Transverse colon (tissue), 4 donors: Measurements from ENCODE around the gene LPCAT2. TPM values are rescaled to one million over a fixed set of nuclear protein-coding genes. Genes with fewer than 3 reads are reported as not detected.

Experiments used
- DNase-seq: peaks from one replicate; pipeline ENCODE4 v3.0.0-alpha.2; 2019
- H3K27ac ChIP-seq, 4 donors: fragments of 200-600 bp; sonication (generic); 2 replicates each; pipeline ENCODE4 v1.5.1; 2016 to 2018; ENCODE audit warnings: inconsistent platforms in 4 of 4
- H3K27me3 ChIP-seq: fragments of 200-600 bp; sonication (generic); 2 replicates; pipeline ENCODE4 v1.5.1; 2017; ENCODE audit warnings: inconsistent platforms
- H3K36me3 ChIP-seq, 4 donors: fragments of 200-600 bp; sonication (generic); 2 replicates each; pipeline ENCODE4 v1.5.1; 2017 to 2019; ENCODE audit warnings: inconsistent platforms in 4 of 4
- H3K4me1 ChIP-seq, 4 donors: fragments of 200-600 bp; sonication (generic); 2 replicates each; pipeline ENCODE4 v1.5.1; 2017 to 2020; ENCODE audit warnings: inconsistent platforms in 4 of 4
- H3K4me3 ChIP-seq, 4 donors: fragments of 200-600 bp; sonication (generic); 1 replicate in 1 of 4; 2 replicates in 3 of 4; pipeline versions ENCODE4 v1.5.1 to v1.6.1; 2017 to 2019; ENCODE audit warnings: inconsistent platforms in 4 of 4
- H3K9me3 ChIP-seq, 2 donors: fragments of 200-600 bp; sonication (generic); 2 replicates each; pipeline ENCODE4 v1.5.1; 2017 to 2019; ENCODE audit warnings: inconsistent platforms in 2 of 2
- CTCF ChIP-seq, 5 experiments: fragments of 200-600 bp in 3 of 5; fragments of 450-650 bp in 2 of 5; sonication (generic) in 3 of 5; IDR thresholded peaks; 1 replicate in 2 of 5; 2 replicates in 3 of 5; pipeline ENCODE4 v1.5.1; 2016 to 2017; ENCODE audit warnings: antibody characterized with exemption in 5 of 5, inconsistent platforms in 3 of 5, mild to moderate bottlenecking in 2 of 5, moderate library complexity in 1 of 5
- EP300 ChIP-seq: sonication (generic); formaldehyde crosslinking; IDR thresholded peaks from one replicate; pipeline ENCODE4 v1.6.1; 2017; ENCODE audit warnings: antibody characterized with exemption, low read depth
- POLR2A ChIP-seq: fragments of 450-650 bp; IDR thresholded peaks from one replicate; pipeline ENCODE4 v1.6.1; 2016; ENCODE audit warnings: antibody characterized with exemption, mild to moderate bottlenecking, moderate library complexity
- POLR2AphosphoS5 ChIP-seq, 3 donors: sonication (generic); formaldehyde crosslinking; IDR thresholded peaks; one replicate each; pipeline ENCODE4 v1.6.1; 2016; ENCODE audit warnings: antibody characterized with exemption in 3 of 3
- WGBS, 2 donors: methylation state at CpG; one replicate each; pipeline ENCODE4 v1.1.5; 2018; ENCODE audit warnings: low coverage in 1 of 2; 5-methylcytosine and 5-hydroxymethylcytosine counted together
- in situ Hi-C, 4 donors: fragments of 200-750 bp; cut with MboI; loops; one replicate each; pipeline versions ENCODE4 v1.15.0 to v1.15.1; 2017; ENCODE audit warnings: low sequenced_read_pairs in 3 of 4, low pct_ligation_motif_present in 1 of 4, low pct_unique_long_range_greater_than_20kb in 1 of 4
- intact Hi-C: fragments of 100-400 bp; cut with DNase I; formaldehyde crosslinking; loops from one replicate; pipeline ENCODE4 v1.15.1; 2023; ENCODE audit warnings: low total_unique reads
- total RNA-seq, 4 donors: library from RNA; depleted of rRNA; stranded (reverse); fragments of >200 nt; gene quantifications; one replicate each; pipeline ENCODE4 v1.1.0, GENCODE V29; 2016

LPCAT2 gene
- total RNA-seq, 4 donors from 2014 or later: 1.6 to 11.6 (median 6.2) TPM

GRCh38 chr16:55495616-55496289, 13.1 kb upstream of the LPCAT2 start:
- 50 to 52% methylated on average over 5 to 7 of the region's 7 CpGs for WGBS, 2 donors
- no peak overlapping the region for H3K4me3 ChIP-seq
- in situ Hi-C loops (no loop called here), intact Hi-C loops (no loop called here)
- TF ChIP-seq POLR2AphosphoS5 (IDR thresholded peaks at IDR 0.05) (no peak), EP300 (no peak), POLR2A (no peak), CTCF (IDR thresholded peaks at IDR 0.05) (no peak)
- no peaks in the 10 kb centered on the region for H3K9me3 ChIP-seq
- no peak for DNase-seq
- H3K27ac ChIP-seq: no peak overlapping the region
- H3K27me3 ChIP-seq: no peaks in the 10 kb centered on the region
- no peaks in the 10 kb centered on the region for H3K36me3 ChIP-seq
- peaks cover 10 to 23% (median 14%) of the 10 kb centered on the region in 4 donors for H3K4me1 ChIP-seq

- no peaks in the 10 kb centered on the region for H3K27me3 ChIP-seq
- DNase-seq: no peak
- H3K27ac ChIP-seq: no peak overlapping the region
- no peak overlapping the region for H3K4me3 ChIP-seq
- TF ChIP-seq EP300: no peak
- no peak for TF ChIP-seq CTCF (IDR thresholded peaks at IDR 0.05)
- no peak for TF ChIP-seq POLR2A
- no peak for TF ChIP-seq POLR2AphosphoS5 (IDR thresholded peaks at IDR 0.05)
- intact Hi-C loops: no loop called here
- in situ Hi-C loops: no loop called here
- H3K4me1 ChIP-seq: peaks cover 16 to 32% (median 20%) of the 10 kb centered on the region in 4 donors
- no peaks in the 10 kb centered on the region for H3K9me3 ChIP-seq
- no peaks in the 10 kb centered on the region for H3K36me3 ChIP-seq
- WGBS, 2 donors: 61% methylated on average over 8 of the region's 8 CpGs; no CpG with 5 or more reads in 1 of the 2 donors
Measured at GRCh38 chr16:55496509-55497145, 12.2 kb upstream of the LPCAT2 start.

- no peak overlapping the region for H3K4me3 ChIP-seq
- no peaks in the 10 kb centered on the region for H3K36me3 ChIP-seq
- no peaks in the 10 kb centered on the region for H3K9me3 ChIP-seq
- peaks cover 25 to 41% (median 29%) of the 10 kb centered on the region in 4 donors for H3K4me1 ChIP-seq
- in situ Hi-C loops: no loop called here
- TF ChIP-seq CTCF (IDR thresholded peaks at IDR 0.05) (no peak), EP300 (no peak), POLR2A (no peak), POLR2AphosphoS5 (IDR thresholded peaks at IDR 0.05) (no peak)
- no peaks in the 10 kb centered on the region for H3K27me3 ChIP-seq
- no peak for DNase-seq
- intact Hi-C loops: no loop called here
- no peak overlapping the region for H3K27ac ChIP-seq
- WGBS, 2 donors: 94 to 100% methylated on average over 1 to 5 of the region's 5 CpGs
Measured at GRCh38 chr16:55497558-55497957, 11.3 kb upstream of the LPCAT2 start.

- H3K27ac ChIP-seq: no peak overlapping the region
- no peaks in the 10 kb centered on the region for H3K36me3 ChIP-seq
- no peaks in the 10 kb centered on the region for H3K27me3 ChIP-seq
- intact Hi-C loops: no loop called here
- H3K4me3 ChIP-seq: no peak overlapping the region
- no peaks in the 10 kb centered on the region for H3K9me3 ChIP-seq
- DNase-seq: no peak
- in situ Hi-C loops: no loop called here
- WGBS, 2 donors: 83 to 100% methylated on average over 1 to 6 of the region's 6 CpGs
- no peak for TF ChIP-seq EP300
- TF ChIP-seq CTCF (IDR thresholded peaks at IDR 0.05): no peak
- TF ChIP-seq POLR2A: no peak
- no peak for TF ChIP-seq POLR2AphosphoS5 (IDR thresholded peaks at IDR 0.05)
- H3K4me1 ChIP-seq: peaks cover 31 to 46% (median 34%) of the 10 kb centered on the region in 4 donors
Measured at GRCh38 chr16:55498101-55498500, 10.8 kb upstream of the LPCAT2 start.
